SK-N-SH (cell line): ENCODE data around the gene THOP1. TPM values are rescaled to one million over a fixed set of nuclear protein-coding genes. Genes with fewer than 3 reads are reported as not detected.

Experiments used
- CTCF ChIA-PET: fragments of 300-600, 350-600 bp; formaldehyde crosslinking; extraction: SDS; loops from one replicate; lab custom pipeline; 2021; lab: Yijun Ruan, JAX
- POLR2A ChIA-PET: fragments of 350-600 bp; sonication (Branson Sonifier 250); formaldehyde crosslinking; extraction: SDS; loops from one replicate; lab custom pipeline; 2020; ENCODE audit warnings: antibody characterized with exemption, inconsistent platforms; lab: Yijun Ruan, JAX
- DNase-seq: peaks from one replicate; pipeline ENCODE4 v3.0.0; 2012
- H2AFZ ChIP-seq: fragments of 200-600 bp; sonication (generic); 2 replicates; pipeline ENCODE4 v1.8.1; 2016; ENCODE audit warnings: antibody characterized with exemption, mild to moderate bottlenecking, low read depth
- H3F3A ChIP-seq: fragments of 200-600 bp; sonication (generic); replicated peaks from 2 replicates; pipeline ENCODE3; 2016; ENCODE audit warnings: antibody characterized with exemption, mild to moderate bottlenecking; ENCODE audit not compliant: insufficient read depth
- H3K27ac ChIP-seq, 2 experiments: fragments of 200-500 bp in 1 of 2; fragments of 200-600 bp in 1 of 2; sonication (Bioruptor generic) in 1 of 2; sonication (generic), shearing (Covaris generic) in 1 of 2; 2 replicates each; pipeline versions ENCODE4 v1.5.1 to v1.6.1; 2014 to 2016; ENCODE audit warnings: low read depth in 2 of 2, inconsistent platforms in 1 of 2, low read length in 1 of 2, mild to moderate bottlenecking in 1 of 2, mixed read lengths in 1 of 2
- H3K27me3 ChIP-seq: fragments of 200-600 bp; sonication (generic), shearing (Covaris generic); 2 replicates; pipeline ENCODE4 v1.6.1; 2016; ENCODE audit warnings: mixed run types; ENCODE audit not compliant: insufficient read depth
- H3K36me3 ChIP-seq, 2 experiments: fragments of 200-500 bp in 1 of 2; fragments of 200-600 bp in 1 of 2; sonication (Bioruptor generic) in 1 of 2; sonication (generic) in 1 of 2; replicated peaks in 1 of 2; 2 replicates each; pipeline versions ENCODE3 to v1.5.1; 2014 to 2016; ENCODE audit warnings: low read length in 1 of 2, mild to moderate bottlenecking in 1 of 2; ENCODE audit not compliant: insufficient read depth in 2 of 2, control insufficient read depth in 1 of 2
- H3K4me1 ChIP-seq, 2 experiments: fragments of 200-500 bp in 1 of 2; fragments of 200-600 bp in 1 of 2; sonication (Bioruptor generic) in 1 of 2; sonication (generic), shearing (Covaris generic) in 1 of 2; 2 replicates each; pipeline versions ENCODE4 v1.5.1 to v1.6.1; 2014 to 2016; ENCODE audit warnings: low read depth in 1 of 2, low read length in 1 of 2, mixed run types in 1 of 2; ENCODE audit not compliant: insufficient read depth in 2 of 2, control insufficient read depth in 1 of 2
- H3K4me2 ChIP-seq: fragments of 200-600 bp; sonication (generic), shearing (Covaris generic); 2 replicates; pipeline ENCODE4 v1.6.1; 2017; ENCODE audit warnings: mixed run types
- H3K4me3 ChIP-seq, 2 experiments: fragments of 200-500 bp in 1 of 2; fragments of 200-600 bp in 1 of 2; sonication (Bioruptor generic) in 1 of 2; sonication (generic), shearing (Covaris generic) in 1 of 2; 2 replicates each; pipeline versions ENCODE4 v1.5.1 to v1.8.1; 2014 to 2016; ENCODE audit warnings: low read depth in 2 of 2, inconsistent platforms in 1 of 2, low read length in 1 of 2, mild to moderate bottlenecking in 1 of 2, mixed read lengths in 1 of 2, moderate library complexity in 1 of 2
- H3K79me2 ChIP-seq: fragments of 200-600 bp; sonication (generic); 2 replicates; pipeline ENCODE4 v1.8.1; 2017; ENCODE audit warnings: mild to moderate bottlenecking; ENCODE audit not compliant: insufficient read depth
- H3K9ac ChIP-seq: fragments of 200-600 bp; sonication (generic); 2 replicates; pipeline ENCODE4 v1.6.1; 2017; ENCODE audit warnings: mixed run types
- H3K9me2 ChIP-seq: fragments of 200-600 bp; sonication (generic); 2 replicates; pipeline ENCODE4 v1.6.1; 2017; ENCODE audit warnings: mixed run types
- H3K9me3 ChIP-seq: fragments of 200-600 bp; sonication (generic); 2 replicates; pipeline ENCODE4 v1.6.1; 2017; ENCODE audit warnings: mixed run types, mild to moderate bottlenecking, moderate library complexity
- H4K20me1 ChIP-seq: fragments of 200-600 bp; sonication (generic); 2 replicates; pipeline ENCODE4 v1.6.1; 2017; ENCODE audit warnings: mild to moderate bottlenecking, mixed run types; ENCODE audit not compliant: insufficient read depth
- ELF1 ChIP-seq: IDR thresholded peaks from 2 replicates; pipeline ENCODE4 v1.4.0; 2012
- FOSL2 ChIP-seq: IDR thresholded peaks from 2 replicates; pipeline ENCODE4 v1.4.0; 2012; ENCODE audit warnings: low read depth, mild to moderate bottlenecking, moderate library complexity, borderline replicate concordance
- FOXJ3 ChIP-seq: sonication (generic); formaldehyde crosslinking; IDR thresholded peaks from 2 replicates; pipeline ENCODE4 v1.5.1; 2020; ENCODE audit warnings: mild to moderate bottlenecking, missing genetic modification reagents
- FOXM1 ChIP-seq: IDR thresholded peaks from 2 replicates; pipeline ENCODE4 v1.4.0; 2012; ENCODE audit warnings: low read depth, mild to moderate bottlenecking
- GATA2 ChIP-seq: sonication (generic); formaldehyde crosslinking; IDR thresholded peaks from 2 replicates; pipeline ENCODE4 v1.5.0; 2020; ENCODE audit warnings: mild to moderate bottlenecking, missing genetic modification reagents
- MAX ChIP-seq: IDR thresholded peaks from 2 replicates; pipeline ENCODE4 v1.4.0; 2012; ENCODE audit warnings: low read depth
- MEF2A ChIP-seq: IDR thresholded peaks from 2 replicates; pipeline ENCODE4 v1.4.0; 2012; ENCODE audit warnings: low read depth, borderline replicate concordance
- NFIC ChIP-seq: IDR thresholded peaks from 2 replicates; pipeline ENCODE4 v1.4.0; 2012; ENCODE audit warnings: borderline replicate concordance
- PBX3 ChIP-seq: IDR thresholded peaks from 2 replicates; pipeline ENCODE4; 2012
- POLR2AphosphoS5 ChIP-seq: IDR thresholded peaks from 2 replicates; pipeline ENCODE4 v1.6.1; 2012; ENCODE audit warnings: low read depth, low read length
- REST ChIP-seq: IDR thresholded peaks from 2 replicates; pipeline ENCODE4 v1.6.1; 2012; ENCODE audit warnings: mild to moderate bottlenecking, low read depth, low read length, moderate library complexity
- RXRA ChIP-seq: IDR thresholded peaks from 2 replicates; pipeline ENCODE4 v1.4.0; 2012; ENCODE audit warnings: low read depth, mild to moderate bottlenecking, borderline replicate concordance
- TAF1 ChIP-seq: IDR thresholded peaks from 2 replicates; pipeline ENCODE4 v1.6.1; 2012; ENCODE audit warnings: low read depth, mild to moderate bottlenecking, low read length, moderate library complexity, borderline replicate concordance
- TCF12 ChIP-seq: IDR thresholded peaks from 2 replicates; pipeline ENCODE4 v1.4.0; 2012
- YY1 ChIP-seq: IDR thresholded peaks from 2 replicates; pipeline ENCODE4 v1.4.0; 2012; ENCODE audit warnings: low read depth, mild to moderate bottlenecking
- ZBTB33 ChIP-seq: IDR thresholded peaks from 2 replicates; pipeline ENCODE4 v1.4.0; 2012; ENCODE audit warnings: low read depth, borderline replicate concordance
- WGBS: methylation state at CpG from one replicate; pipeline ENCODE4 v1.1.6; 2017; ENCODE audit warnings: low lambda C conversion rate; 5-methylcytosine and 5-hydroxymethylcytosine counted together
- polyA plus RNA-seq, 3 experiments: library from polyadenylated mRNA; depleted of rRNA; stranded (reverse); fragments of >200 nt; gene quantifications; 2 replicates each; pipeline ENCODE4 v1.2.3, GENCODE V29; 2012

THOP1 gene
- polyA plus RNA-seq, 1 of the 3 experiments (the other 2 are of a cell fraction), result 138 TPM

- Histone ChIP-seq H3K4me3 (no peak overlapping the region), H3K27ac (no peak overlapping the region), H3K79me2 (peaks cover 22% of the 10 kb centered on the region; the same call in 1 of the 2 replicates), H3K9ac (no peak overlapping the region), H3K4me1 (no peaks in the 10 kb centered on the region), H3K9me2 (no peaks in the 10 kb centered on the region), H3K4me2 (no peak overlapping the region), H3K36me3 (peaks cover 11 to 35% of the 10 kb centered on the region in 2 experiments), H3F3A (no peaks in the 10 kb centered on the region), H2AFZ (no peak overlapping the region), H3K9me3 (no peaks in the 10 kb centered on the region), H4K20me1 (no peaks in the 10 kb centered on the region; the same call in 1 of the 2 replicates), H3K27me3 (no peaks in the 10 kb centered on the region)
- no peak for DNase-seq
- ChIA-PET POLR2A (no interaction called here), CTCF (interaction anchor here (0.5 to 1.5 kb wide), 3 partner anchors 8 to 44 kb away, joined by 3 read pairs; partner anchors contain the start of gene THOP1)
- no peak for TF ChIP-seq ZBTB33
- TF ChIP-seq NFIC, result no peak
- TF ChIP-seq TCF12, result no peak
- TF ChIP-seq MEF2A, result no peak
- no peak for TF ChIP-seq RXRA
- TF ChIP-seq FOXJ3, result no peak
- no peak for TF ChIP-seq ELF1
- TF ChIP-seq TAF1, result no peak
- no peak for TF ChIP-seq POLR2AphosphoS5
- no peak for TF ChIP-seq YY1
- no peak for TF ChIP-seq REST
- no peak for TF ChIP-seq FOXM1
- TF ChIP-seq FOSL2, result no peak
- no peak for TF ChIP-seq MAX
- TF ChIP-seq PBX3, result no peak
- TF ChIP-seq GATA2 (CRISPR knock-in tag), result no peak
- 99% methylated on average over 7 of the region's 7 CpGs for WGBS
Measured at GRCh38 chr19:2793126-2793525, 7.8 kb downstream of the THOP1 start.
